NCI-H345 treated with DMSO at 0.1 percent for 48 hours (cell line): ENCODE results near the gene AGTR2.
"Not testable (repeated sequence)": the region's sequence is repeated elsewhere in the genome, so short reads cannot be mapped to it uniquely, and the experiment has no call there.

ENCODE experiments used
- DNase-seq: peaks from one replicate; lab custom pipeline; 2025; ENCODE audit not compliant: unreplicated experiment; lab: John Stamatoyannopoulos, UW

AGTR2 gene

GRCh38 chrX:116170511-116170910, at the start of gene AGTR2:
TSS of gene AGTR2 (plus strand) at chrX:116170744. CDS start at chrX:116172281, 1,537 bp downstream.
- no peak for DNase-seq

DNA sequence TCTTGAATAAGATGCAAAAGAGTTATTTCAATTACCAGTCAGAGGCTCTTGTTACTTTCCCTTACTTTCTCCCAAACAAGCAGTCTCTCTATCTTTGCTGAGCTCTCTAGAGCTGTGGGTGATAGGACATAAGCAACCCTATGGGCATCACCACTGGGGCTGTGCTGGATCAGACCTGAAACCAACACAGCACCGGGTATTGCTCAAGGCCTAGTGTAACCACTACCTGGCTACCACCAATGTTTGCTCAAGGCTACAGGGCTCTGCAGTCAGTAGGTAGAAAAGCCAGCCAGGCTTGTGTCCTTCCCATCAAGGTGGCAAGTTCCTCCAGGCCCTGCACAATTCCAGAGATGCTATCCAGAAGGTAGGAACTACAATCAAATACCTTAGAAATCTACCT, 35.3 kb upstream of the AGTR2 start:
- DNase-seq, result no peak

- not testable (repeated sequence) for DNase-seq
Measured at GRCh38 chrX:116141270-116141669, 29.3 kb upstream of the AGTR2 start.

- DNase-seq, result no peak
Measured at GRCh38 chrX:116142976-116143375, 27.6 kb upstream of the AGTR2 start.

GRCh38 chrX:116172976-116173375, 2.4 kb downstream of the AGTR2 start:
- DNase-seq, result no peak

GRCh38 chrX:116181300-116181699, 10.8 kb downstream of the AGTR2 start:
- DNase-seq, result no peak

GRCh38 chrX:116185163-116185562, 14.6 kb downstream of the AGTR2 start:
- DNase-seq, result no peak

- no peak for DNase-seq
Measured at GRCh38 chrX:116194649-116195048, 24.1 kb downstream of the AGTR2 start.

- DNase-seq, result no peak
Measured at GRCh38 chrX:116198235-116198634, 27.7 kb downstream of the AGTR2 start.

GRCh38 chrX:116198810-116199209, 28.3 kb downstream of the AGTR2 start:
- no peak for DNase-seq

DNA sequence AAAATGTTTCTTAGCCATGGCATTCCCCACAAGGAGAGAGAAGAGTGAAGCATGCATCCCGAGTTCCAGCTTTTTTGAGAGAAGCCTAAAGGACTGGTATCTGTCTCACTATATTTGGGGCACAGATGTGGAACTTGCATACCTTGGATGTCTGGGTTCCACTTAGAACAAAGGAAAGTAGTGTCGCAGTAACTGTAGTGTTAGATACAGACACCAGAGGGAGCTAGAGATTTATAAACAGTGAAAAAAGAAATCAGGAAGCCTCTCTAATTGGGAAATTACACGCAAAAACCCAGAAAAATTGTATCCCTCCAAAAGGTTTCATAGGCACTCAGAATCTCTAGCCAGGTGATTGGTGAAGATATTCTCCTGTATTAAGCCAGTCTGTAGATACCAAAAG, 34.4 kb downstream of the AGTR2 start:
- peak; percentile 26 for DNase-seq

DNA sequence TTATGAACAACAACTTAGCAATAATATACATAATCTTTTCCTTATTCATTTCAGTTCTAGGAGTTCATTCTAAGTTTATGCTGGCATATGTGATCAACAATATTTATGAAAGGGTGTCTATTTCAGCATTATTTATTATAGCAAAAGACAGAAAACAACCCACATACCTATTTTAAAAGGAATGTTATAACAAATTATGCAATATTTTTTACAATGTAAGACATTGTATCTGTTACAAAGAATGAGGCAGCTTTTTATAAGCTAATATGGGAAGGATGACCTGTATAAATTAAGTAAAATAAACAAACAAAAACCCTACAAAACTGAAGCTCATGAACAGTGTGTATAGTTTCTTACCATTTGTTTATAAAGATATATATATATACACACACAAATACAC, 42.7 kb downstream of the AGTR2 start:
- DNase-seq, result no peak

DNA sequence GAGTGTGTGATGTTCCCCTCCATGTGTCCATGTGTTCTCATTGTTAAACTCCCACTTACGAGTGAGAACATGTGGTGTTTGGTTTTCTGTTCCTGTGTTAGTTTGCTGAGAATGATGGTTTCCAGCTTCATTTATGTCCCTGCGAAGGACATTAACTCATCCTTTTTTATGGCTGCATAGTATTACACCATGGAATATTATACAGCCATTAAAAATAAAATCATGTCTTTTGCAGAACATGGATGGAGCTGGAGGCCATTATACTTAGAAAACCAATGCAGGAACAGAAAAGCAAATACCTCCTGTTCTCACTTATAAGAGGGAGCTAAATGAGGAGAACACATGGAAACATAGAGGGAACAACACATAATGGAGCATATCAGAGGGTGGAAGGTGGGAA, 46.5 kb downstream of the AGTR2 start:
- not testable (repeated sequence) for DNase-seq
